ENCODE results near the gene NCAPD3.

GRCh38 chr11:134248910-134249480 is 25.2 kb upstream of the NCAPD3 start:
- TF ChIP-seq CTCF (IDR thresholded peaks at IDR 0.05) (no peak), POLR2A (IDR thresholded peaks at IDR 0.05) (no peak)

Data from esophagus squamous epithelium (tissue), 4 donors.